B cell (primary cell): ENCODE results near the gene CMTM8. TPM values are rescaled to one million over a fixed set of nuclear protein-coding genes. Genes with fewer than 3 reads are reported as not detected.

Experiments
- ATAC-seq: fragments of 200-7000 bp; cut with Tn5 transposase; one replicate; pipeline ENCODE4 v1.10.0; 2021; ENCODE audit warnings: low read depth, mild to moderate bottlenecking, moderate number of reproducible peaks, moderate library complexity
- CTCF ChIA-PET: fragments of 350-600 bp; sonication (Branson Sonifier 250); formaldehyde crosslinking; loops from one replicate; lab custom pipeline; 2021; ENCODE audit warnings: antibody characterized with exemption, inconsistent platforms; lab: Charles Lee
- POLR2A ChIA-PET: fragments of 350-600 bp; sonication (Branson Sonifier 250); formaldehyde crosslinking; loops from one replicate; lab custom pipeline; 2021; ENCODE audit warnings: antibody characterized with exemption; lab: Charles Lee
- DNase-seq: peaks from one replicate; pipeline ENCODE4 v3.0.0; 2013
- H2AFZ ChIP-seq: 2 replicates; pipeline ENCODE4 v1.6.1; 2012; ENCODE audit warnings: mild to moderate bottlenecking, low read depth, low read length; ENCODE audit not compliant: insufficient read depth, poor library complexity, severe bottlenecking
- H3K27ac ChIP-seq, 2 donors: 1 replicate in 1 of 2; 2 replicates in 1 of 2; pipeline ENCODE4 v1.5.1; 2012 to 2013; ENCODE audit warnings: low read length in 2 of 2, mild to moderate bottlenecking in 2 of 2, moderate library complexity in 1 of 2
- H3K27me3 ChIP-seq, 4 experiments: fragments of 200-600 bp in 1 of 4; sonication (generic) in 1 of 4; replicated peaks in 1 of 4; 1 replicate in 2 of 4; 2 replicates in 2 of 4; pipeline versions ENCODE4 v1.6.1 to v1.7.0; 2013 to 2016; ENCODE audit warnings: low read length in 3 of 4, mild to moderate bottlenecking in 2 of 4, mixed read lengths in 1 of 4, moderate library complexity in 1 of 4; ENCODE audit not compliant: insufficient read depth in 4 of 4, control insufficient read depth in 3 of 4; ENCODE audit errors: control extremely low read depth in 1 of 4
- H3K36me3 ChIP-seq, 2 experiments: replicated peaks in 1 of 2; 1 replicate in 1 of 2; 2 replicates in 1 of 2; pipeline versions ENCODE4 v1.6.1 to v1.7.1; 2013; ENCODE audit warnings: low read length in 1 of 2; ENCODE audit not compliant: insufficient read depth in 2 of 2, control insufficient read depth in 1 of 2; ENCODE audit errors: control extremely low read depth in 1 of 2, extremely low read depth in 1 of 2
- H3K4me1 ChIP-seq, 2 donors: fragments of 200-600 bp in 1 of 2; sonication (generic) in 1 of 2; 1 replicate in 1 of 2; 2 replicates in 1 of 2; pipeline versions ENCODE4 v1.5.1 to v1.6.1; 2013 to 2017; ENCODE audit warnings: low read length in 2 of 2; ENCODE audit not compliant: control insufficient read depth in 2 of 2, insufficient read depth in 2 of 2
- H3K4me2 ChIP-seq: replicated peaks from 2 replicates; pipeline ENCODE3; 2012; ENCODE audit warnings: mild to moderate bottlenecking, low read depth, low read length; ENCODE audit not compliant: poor library complexity, severe bottlenecking
- H3K4me3 ChIP-seq, 5 experiments: fragments of 200-600 bp in 1 of 5; sonication (generic) in 1 of 5; 1 replicate in 3 of 5; 2 replicates in 2 of 5; pipeline versions ENCODE4 v1.5.1 to v1.7.0; 2011 to 2016; ENCODE audit warnings: low read length in 4 of 5, mild to moderate bottlenecking in 4 of 5, low read depth in 2 of 5, control low read depth in 1 of 5, moderate library complexity in 1 of 5; ENCODE audit not compliant: insufficient read depth in 1 of 5; ENCODE audit errors: control extremely low read depth in 1 of 5, extremely low read depth in 1 of 5
- H3K79me2 ChIP-seq: fragments of 200-600 bp; sonication (generic); one replicate; pipeline ENCODE4 v1.6.0; 2016; ENCODE audit warnings: low read length; ENCODE audit not compliant: control insufficient read depth, insufficient read depth
- H3K9ac ChIP-seq: fragments of 200-600 bp; sonication (generic); 2 replicates; pipeline ENCODE4 v1.6.1; 2017; ENCODE audit warnings: mild to moderate bottlenecking, low read length, moderate library complexity
- H3K9me3 ChIP-seq, 3 donors: one replicate each; pipeline versions ENCODE4 v1.6.1 to v1.7.1; 2013; ENCODE audit warnings: low read length in 2 of 3; ENCODE audit not compliant: control insufficient read depth in 2 of 3, insufficient read depth in 1 of 3; ENCODE audit errors: control extremely low read depth in 1 of 3
- H4K20me1 ChIP-seq: 2 replicates; pipeline ENCODE4 v1.6.0; 2012; ENCODE audit warnings: mild to moderate bottlenecking, low read length; ENCODE audit not compliant: insufficient read depth, control insufficient read depth, poor library complexity, severe bottlenecking
- H3K27ac Mint-ChIP-seq: one replicate; pipeline ENCODE4 v1.8.0; 2021; ENCODE audit warnings: mixed read lengths
- H3K27me3 Mint-ChIP-seq: one replicate; pipeline ENCODE4 v1.8.0; 2021; ENCODE audit warnings: mixed read lengths
- H3K4me1 Mint-ChIP-seq: one replicate; pipeline ENCODE4 v1.8.0; 2021; ENCODE audit warnings: mixed read lengths
- H3K4me3 Mint-ChIP-seq: one replicate; pipeline ENCODE4 v1.8.0; 2021; ENCODE audit warnings: mixed read lengths
- H3K9me3 Mint-ChIP-seq: one replicate; pipeline ENCODE4 v1.8.0; 2022; ENCODE audit warnings: mixed read lengths; ENCODE audit not compliant: insufficient read depth
- CTCF ChIP-seq: fragments of 200-600 bp; IDR thresholded peaks from one replicate; pipeline ENCODE4 v1.8.0; 2022; ENCODE audit warnings: antibody characterized with exemption, mild to moderate bottlenecking
- EZH2 ChIP-seq: IDR thresholded peaks from 2 replicates; pipeline ENCODE4 v1.6.1; 2012; ENCODE audit warnings: borderline replicate concordance, low read depth, mild to moderate bottlenecking, moderate library complexity, low read length; ENCODE audit not compliant: insufficient read depth, poor library complexity, severe bottlenecking
- WGBS: methylation state at CpG from one replicate; pipeline ENCODE4 v1.1.5; 2013; ENCODE audit warnings: missing lambda C conversion rate; ENCODE audit not compliant: insufficient coverage; 5-methylcytosine and 5-hydroxymethylcytosine counted together
- intact Hi-C: fragments of 100-400 bp; cut with micrococcal nuclease; formaldehyde crosslinking; loops from one replicate; pipeline ENCODE4 v1.10.0; 2022
- polyA plus RNA-seq: library from polyadenylated mRNA; depleted of rRNA; stranded (reverse); fragments of >200 nt; gene quantifications from 2 replicates; pipeline ENCODE4 v1.2.3, GENCODE V29; 2012
- total RNA-seq, 2 donors: library from RNA; stranded (reverse); fragments of 120-200 nt in 1 of 2; gene quantifications; 1 replicate in 1 of 2; 2 replicates in 1 of 2; pipeline versions ENCODE4 v1.2.3 to v1.2.4, GENCODE V29; 2013 to 2022

Gene CMTM8
- total and polyA plus RNA-seq, 2 donors (not counting 1 experiment from before 2014, with no cell fraction given), result 0.25 to 0.28 TPM

- Histone ChIP-seq H3K4me3 (no peak overlapping the region), H3K36me3 (no peaks in the 10 kb centered on the region), H4K20me1 (no peaks in the 10 kb centered on the region), H3K9me3 (no peaks in the 10 kb centered on the region), H3K79me2 (no peaks in the 10 kb centered on the region), H3K4me1 (no peaks in the 10 kb centered on the region), H3K4me2 (no peak overlapping the region), H3K27me3 (no peaks in the 10 kb centered on the region), H3K9ac (no peak overlapping the region), H2AFZ (no peak overlapping the region), H3K27ac (no peak overlapping the region)
- H3K27ac Mint-ChIP-seq, result no peak overlapping the region
- POLR2A ChIA-PET, result no interaction called here
- ATAC-seq (no peak), DNase-seq (no peak)
- 97% methylated on average over 7 of the region's 8 CpGs for WGBS
- no peak overlapping the region for H3K4me3 Mint-ChIP-seq
- TF ChIP-seq CTCF (no peak), EZH2 (no peak)
- no peaks in the 10 kb centered on the region for H3K9me3 Mint-ChIP-seq
- CTCF ChIA-PET, result interaction anchor here (1.4 kb wide), 1 partner anchor 113 kb away, joined by 3 read pairs; no protein-coding TSS in a partner anchor
- no peaks in the 10 kb centered on the region for H3K4me1 Mint-ChIP-seq
- peaks cover 12% of the 10 kb centered on the region for H3K27me3 Mint-ChIP-seq
- intact Hi-C loops, result no loop called here
Measured at GRCh38 chr3:32354362-32354778, 115.9 kb downstream of the CMTM8 start.

- H3K4me1 Mint-ChIP-seq, result no peaks in the 10 kb centered on the region
- ATAC-seq, result no peak
Measured at GRCh38 chr3:32355751-32356291, 117.3 kb downstream of the CMTM8 start.

More at GRCh38 chr3:32355751-32356291, 117.3 kb downstream of the CMTM8 start:
- intact Hi-C loops, result no loop called here
- Histone ChIP-seq H3K4me3 (no peak overlapping the region), H3K9ac (no peak overlapping the region), H4K20me1 (no peaks in the 10 kb centered on the region), H3K79me2 (no peaks in the 10 kb centered on the region), H3K27ac (no peak overlapping the region), H3K4me2 (no peak overlapping the region), H3K4me1 (no peaks in the 10 kb centered on the region), H3K9me3 (no peaks in the 10 kb centered on the region), H3K36me3 (no peaks in the 10 kb centered on the region), H3K27me3 (no peaks in the 10 kb centered on the region), H2AFZ (no peak overlapping the region)
- POLR2A ChIA-PET, result no interaction called here
- H3K27me3 Mint-ChIP-seq, result peaks cover 12% of the 10 kb centered on the region
- CTCF ChIA-PET, result no interaction called here
- no peak overlapping the region for H3K27ac Mint-ChIP-seq
- no peaks in the 10 kb centered on the region for H3K9me3 Mint-ChIP-seq
- no peak for DNase-seq
- TF ChIP-seq CTCF (no peak), EZH2 (no peak)
- no peak overlapping the region for H3K4me3 Mint-ChIP-seq
- WGBS, result 97% methylated on average over 5 of the region's 8 CpGs
